GM23248 (cell line): ENCODE results near the gene MYO5A.

Source experiments
- EZH2 ChIP-seq: fragments of 200-600 bp; sonication (generic); IDR thresholded peaks from 2 replicates; pipeline ENCODE4 v1.6.1; 2018; ENCODE audit warnings: antibody characterized with exemption, mild to moderate bottlenecking; ENCODE audit not compliant: insufficient read depth, poor library complexity, severe bottlenecking
- EZH2phosphoT487 ChIP-seq: fragments of 200-600 bp; sonication (generic); IDR thresholded peaks from 2 replicates; pipeline ENCODE4 v1.6.1; 2018; ENCODE audit warnings: antibody characterized with exemption, moderate library complexity, mild to moderate bottlenecking, low read depth; ENCODE audit not compliant: insufficient read depth

- TF ChIP-seq EZH2phosphoT487 (no peak), EZH2 (no peak)
Observed at GRCh38 chr15:52563501-52564060, 34.9 kb upstream of the MYO5A start.
